Measurements from ENCODE around the gene SPATA33.
"Not testable (repeated sequence)": the region's sequence is repeated elsewhere in the genome, so short reads cannot be mapped to it uniquely, and the experiment has no call there.

Gene SPATA33

GRCh38 chr16:89629827-89630610 is 27.6 kb upstream of the SPATA33 start:
- no peak for DNase-seq

DNA sequence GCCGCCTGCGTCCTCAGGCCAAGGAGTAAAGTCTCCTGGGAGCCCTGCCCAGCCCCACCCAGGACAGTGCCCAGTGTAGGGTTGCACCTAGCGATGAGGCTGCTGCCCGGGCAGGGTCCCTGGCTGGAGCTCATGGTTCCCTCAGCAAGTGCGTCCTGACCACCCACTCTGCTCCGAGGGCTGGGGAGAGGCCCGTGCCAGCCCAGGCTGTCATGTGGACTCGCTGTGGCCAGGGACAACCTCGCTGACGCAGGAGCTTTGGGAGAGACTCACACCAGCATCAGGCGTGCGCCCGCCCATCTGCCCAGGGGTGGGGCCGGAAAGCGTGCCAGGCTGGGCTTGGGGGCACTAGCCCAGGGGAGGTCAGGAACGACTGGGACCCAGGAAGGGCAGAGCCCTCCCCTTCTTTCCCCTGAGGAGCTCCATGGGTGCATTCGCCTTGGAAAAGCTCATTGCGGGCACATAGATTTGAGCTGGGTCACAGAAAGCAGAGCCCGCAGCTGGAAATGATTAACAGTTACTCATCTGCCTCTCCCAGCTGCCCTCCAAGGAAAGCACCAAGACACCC is 24.5 kb upstream of the SPATA33 start:
- DNase-seq = no peak

DNA sequence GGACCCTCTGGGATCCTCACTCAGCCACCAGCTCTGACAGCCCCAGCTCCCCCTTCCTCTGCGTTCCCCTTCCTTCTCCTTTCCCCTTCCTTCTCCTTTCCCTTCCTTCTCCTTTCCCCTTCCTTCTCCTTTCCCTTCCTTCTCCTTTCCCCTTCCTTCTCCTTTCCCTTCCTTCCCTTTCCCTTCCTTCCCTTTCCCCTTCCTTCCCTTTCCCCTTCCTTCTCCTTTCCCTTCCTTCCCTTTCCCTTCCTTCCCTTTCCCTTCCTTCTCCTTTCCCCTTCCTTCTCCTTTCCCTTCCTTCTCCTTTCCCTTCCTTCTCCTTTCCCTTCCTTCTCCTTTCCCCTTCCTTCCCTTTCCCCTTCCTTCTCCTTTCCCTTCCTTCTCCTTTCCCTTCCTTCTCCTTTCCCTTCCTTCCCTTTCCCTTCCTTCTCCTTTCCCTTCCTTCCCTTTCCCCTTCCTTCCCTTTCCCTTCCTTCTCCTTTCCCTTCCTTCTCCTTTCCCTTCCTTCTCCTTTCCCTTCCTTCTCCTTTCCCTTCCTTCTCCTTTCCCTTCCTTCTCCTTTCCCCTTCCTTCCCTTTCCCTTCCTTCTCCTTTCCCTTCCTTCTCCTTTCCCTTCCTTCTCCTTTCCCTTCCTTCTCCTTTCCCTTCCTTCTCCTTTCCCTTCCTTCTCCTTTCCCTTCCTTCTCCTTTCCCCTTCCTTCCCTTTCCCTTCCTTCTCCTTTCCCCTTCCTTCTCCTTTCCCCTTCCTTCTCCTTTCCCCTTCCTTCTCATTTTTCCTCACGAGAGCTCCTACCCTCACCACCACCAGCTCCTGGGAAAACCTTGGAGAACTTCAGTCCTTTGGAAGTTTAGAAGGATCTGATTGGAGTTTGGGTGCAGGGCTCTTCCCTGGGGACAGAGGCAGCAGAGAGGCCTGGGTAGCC is 22.9 kb upstream of the SPATA33 start:
- DNase-seq = not testable (repeated sequence)

DNA sequence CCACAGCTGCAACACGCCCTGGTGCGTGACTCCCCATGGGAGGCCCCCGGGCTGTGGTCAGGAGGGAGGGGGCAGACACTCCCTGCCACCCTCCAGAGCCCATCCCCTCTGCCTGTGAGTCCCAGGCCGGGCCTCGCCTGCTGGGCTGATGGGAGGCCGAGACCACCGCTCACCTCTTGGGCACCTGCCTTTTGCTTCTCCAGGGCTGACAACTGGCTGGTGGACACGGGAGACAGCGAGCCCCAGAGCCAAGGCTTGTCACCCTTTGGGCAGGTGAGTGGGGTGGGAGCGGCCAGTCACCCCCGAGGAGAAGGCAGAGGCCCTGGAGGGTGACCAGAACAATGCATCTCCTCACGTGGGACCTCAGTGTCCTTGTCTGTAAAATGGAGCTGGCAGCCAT is 21.0 kb upstream of the SPATA33 start:
- DNase-seq = no peak

GRCh38 chr16:89637379-89637778 is 20.3 kb upstream of the SPATA33 start:
- DNase-seq = no peak

GRCh38 chr16:89638455-89638854 is 19.2 kb upstream of the SPATA33 start:
- no peak for DNase-seq

- DNase-seq = no peak
Measured at GRCh38 chr16:89639385-89639784, 18.3 kb upstream of the SPATA33 start.

DNA sequence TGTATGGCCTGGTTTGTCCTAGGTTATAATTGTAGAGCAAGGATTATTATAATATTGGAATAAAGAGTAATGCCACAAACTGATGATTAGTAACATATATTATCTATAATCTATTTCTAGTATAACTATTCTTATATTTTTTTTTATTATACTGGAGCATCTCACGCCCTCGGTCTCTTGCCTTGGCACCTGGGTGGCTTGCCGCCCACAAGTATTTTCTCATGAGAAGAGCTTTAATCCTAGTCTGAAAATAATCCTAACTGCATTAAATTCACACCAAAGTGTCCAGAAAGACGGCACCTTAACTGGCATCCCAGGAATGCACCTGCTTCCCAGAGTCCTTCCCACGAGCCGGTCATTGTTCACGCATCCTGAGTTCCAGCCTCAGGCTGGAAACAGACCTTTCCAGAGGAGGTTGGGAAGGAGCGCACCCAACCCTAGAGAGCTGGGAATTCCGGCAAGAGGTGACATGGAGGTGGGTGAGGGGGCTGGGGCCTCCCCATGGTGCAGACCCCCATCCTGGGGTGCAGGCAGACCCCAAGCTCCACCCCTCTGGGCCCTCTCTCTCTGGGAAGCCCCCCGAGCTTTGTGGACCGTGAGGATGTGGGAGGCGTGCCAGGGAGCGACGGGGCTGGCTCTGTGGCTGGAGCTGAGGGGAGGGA is 16.0 kb upstream of the SPATA33 start:
- DNase-seq = no peak

- DNase-seq = no peak
Measured at GRCh38 chr16:89642574-89642973, 15.1 kb upstream of the SPATA33 start.

DNA sequence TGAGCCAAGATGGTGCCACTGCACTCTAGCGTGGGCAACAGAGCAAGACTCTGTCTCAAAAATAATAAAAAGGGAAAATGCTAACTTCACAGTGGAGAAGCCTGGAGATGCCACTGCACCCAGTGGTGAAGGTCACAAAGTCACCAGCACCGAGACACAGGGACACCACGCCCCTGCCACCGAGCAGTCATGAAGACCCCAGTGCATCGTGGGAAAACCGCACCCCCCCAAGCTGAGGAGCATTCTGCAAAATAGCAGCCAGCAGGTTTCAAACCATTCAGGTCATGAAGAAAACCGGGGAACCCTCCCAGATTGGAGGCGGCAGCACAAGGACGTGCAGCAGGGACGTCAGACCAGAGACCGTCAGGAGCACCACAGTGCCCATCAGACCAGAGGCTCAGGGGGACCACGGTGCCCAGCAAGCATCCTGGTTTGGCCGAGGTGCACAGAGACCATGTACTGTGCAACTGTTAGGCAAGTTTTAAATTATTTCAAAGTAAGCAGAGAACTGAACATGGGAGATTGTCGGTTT is 13.8 kb upstream of the SPATA33 start:
- DNase-seq = no peak

GRCh38 chr16:89645122-89645521 is 12.5 kb upstream of the SPATA33 start:
- DNase-seq = no peak

GRCh38 chr16:89646270-89646669 is 11.4 kb upstream of the SPATA33 start:
- no peak for DNase-seq

DNA sequence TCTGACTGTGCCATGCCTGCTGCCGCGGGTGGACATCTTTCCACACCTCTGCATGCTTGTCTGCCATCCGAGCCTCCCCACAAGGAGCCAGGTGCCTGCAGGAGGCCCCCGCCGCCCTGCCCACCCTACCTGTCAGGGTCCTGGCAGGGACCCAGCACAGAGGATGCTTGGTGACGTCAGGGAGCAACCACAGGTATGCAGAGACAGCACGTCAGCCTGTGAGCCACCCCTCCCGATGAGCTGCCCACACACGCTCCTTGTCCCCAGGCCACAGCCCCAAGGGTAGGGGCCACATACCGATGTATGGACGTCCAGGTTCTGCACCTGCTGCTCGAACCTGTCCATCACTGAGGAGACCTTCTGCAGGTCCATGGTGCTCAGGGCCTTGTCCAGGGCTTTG is 10.7 kb upstream of the SPATA33 start:
- no peak for DNase-seq

DNA sequence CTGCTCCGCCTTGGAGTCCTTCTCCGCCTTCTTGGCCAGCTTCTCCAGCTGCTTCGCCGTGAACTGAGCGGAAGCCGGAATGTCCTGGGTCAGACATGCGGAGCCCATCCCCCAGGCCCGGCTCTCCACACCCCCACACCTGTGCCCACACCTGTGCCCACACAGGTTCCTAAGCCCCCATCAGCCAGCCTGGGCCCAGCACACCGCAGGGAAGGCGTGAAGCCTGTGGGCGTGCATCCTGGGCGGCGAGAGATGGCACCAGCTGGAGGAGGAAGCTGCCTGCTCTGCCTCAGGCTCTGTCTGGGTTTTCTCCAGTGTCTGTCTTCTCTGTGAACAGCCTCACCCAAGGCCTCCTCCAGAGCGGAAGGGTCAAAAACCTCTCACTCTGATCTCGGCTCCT is 6.1 kb upstream of the SPATA33 start:
- DNase-seq = no peak

DNA sequence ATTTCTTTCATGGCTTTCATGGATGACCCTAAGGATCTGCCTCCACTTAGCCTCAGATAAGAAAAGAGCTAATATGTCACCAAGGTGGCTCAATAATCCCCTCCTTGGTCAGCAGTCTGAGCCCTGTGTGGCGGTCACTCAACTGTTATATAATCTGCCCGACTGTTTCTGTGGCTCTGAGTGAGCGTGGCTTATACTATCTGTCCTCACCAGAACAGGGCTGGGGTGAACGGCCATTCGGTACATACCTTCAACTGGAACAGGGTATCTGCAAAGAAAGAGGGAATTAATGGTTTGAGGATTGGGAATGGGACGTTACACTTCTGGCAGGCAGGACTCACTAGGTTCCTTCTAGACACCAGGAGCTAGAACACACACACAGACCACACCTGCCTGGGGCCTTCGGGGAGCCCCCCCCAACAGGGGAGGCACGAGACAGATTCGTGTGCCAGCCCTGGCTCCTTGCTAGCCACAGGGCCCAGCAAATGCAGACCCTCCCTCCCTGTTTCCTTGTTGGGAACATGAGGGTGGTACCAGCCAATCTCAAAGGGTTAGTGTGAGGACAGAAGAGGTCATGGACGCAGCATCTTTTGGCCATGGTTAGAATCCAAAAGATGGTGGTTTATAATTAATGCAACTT is 3.9 kb upstream of the SPATA33 start:
- no peak for DNase-seq

GRCh38 chr16:89655062-89655643 is 2.5 kb upstream of the SPATA33 start:
- no peak for DNase-seq

DNA sequence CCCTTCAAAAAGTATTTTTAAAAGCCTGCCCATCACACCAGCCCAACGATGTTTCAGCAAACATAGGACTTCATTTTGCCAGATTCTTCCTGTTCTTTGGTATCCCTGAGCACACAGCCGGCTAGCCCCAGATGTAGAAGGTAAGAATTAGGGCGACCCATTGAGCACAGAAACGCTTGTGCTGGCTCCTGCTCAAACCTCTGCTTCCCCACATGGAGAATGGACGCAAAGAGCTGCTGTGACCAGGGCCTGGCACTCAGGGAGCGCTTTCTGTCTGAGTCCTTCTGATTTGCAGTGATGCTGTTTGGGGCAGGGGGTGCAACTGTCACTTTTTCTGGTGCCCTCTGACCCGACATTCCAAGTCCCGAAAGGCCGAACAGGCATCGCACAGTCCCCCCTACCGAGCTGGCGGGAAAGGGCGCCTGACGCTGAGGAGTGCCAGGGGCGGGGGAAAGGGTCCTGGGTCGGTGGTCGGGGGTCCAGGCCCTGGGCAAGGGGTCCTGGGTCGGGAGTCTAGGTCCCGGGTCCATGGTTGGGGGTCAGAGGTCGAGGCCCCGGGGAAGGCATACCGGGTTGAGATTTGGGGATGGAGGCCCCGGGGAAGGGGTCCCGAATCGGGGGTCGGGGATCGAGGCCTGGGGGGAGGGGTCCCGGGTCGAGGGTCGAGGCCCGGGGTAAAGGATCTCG is 1.1 kb upstream of the SPATA33 start:
- DNase-seq = no peak

DNA sequence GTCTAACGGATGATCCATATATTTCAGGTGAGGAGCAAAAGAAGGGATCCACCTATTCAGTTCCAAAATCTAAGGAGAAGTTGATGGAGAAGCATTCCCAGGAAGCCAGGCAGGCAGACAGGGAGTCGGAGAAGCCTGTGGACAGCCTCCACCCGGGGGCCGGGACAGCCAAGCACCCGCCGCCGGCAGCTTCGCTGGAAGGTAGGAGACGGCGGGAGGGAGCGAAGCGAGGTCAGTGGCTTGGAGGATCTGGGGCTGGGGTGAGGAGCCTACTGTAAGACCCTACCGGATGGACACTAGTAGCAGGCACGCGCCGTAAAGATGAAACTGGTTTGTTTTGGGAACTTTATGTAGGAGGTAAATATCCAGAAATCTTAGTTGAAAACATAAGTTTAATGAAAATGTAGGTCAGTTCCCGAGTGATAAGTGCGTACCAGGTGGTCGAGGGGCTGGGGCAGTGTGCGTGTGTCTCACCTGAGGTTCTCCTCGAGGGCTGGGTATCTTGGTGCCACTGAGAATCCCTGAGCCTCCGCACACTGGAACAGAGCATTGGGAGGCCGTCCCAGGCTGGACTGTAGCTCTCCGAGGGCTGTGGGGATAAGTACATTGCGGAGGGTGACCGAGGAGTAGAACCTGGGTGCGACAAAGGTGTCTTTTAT is 714 bp downstream of the SPATA33 start:
- DNase-seq = no peak

GRCh38 chr16:89660146-89660545 is 2.5 kb downstream of the SPATA33 start:
- no peak for DNase-seq

DNA sequence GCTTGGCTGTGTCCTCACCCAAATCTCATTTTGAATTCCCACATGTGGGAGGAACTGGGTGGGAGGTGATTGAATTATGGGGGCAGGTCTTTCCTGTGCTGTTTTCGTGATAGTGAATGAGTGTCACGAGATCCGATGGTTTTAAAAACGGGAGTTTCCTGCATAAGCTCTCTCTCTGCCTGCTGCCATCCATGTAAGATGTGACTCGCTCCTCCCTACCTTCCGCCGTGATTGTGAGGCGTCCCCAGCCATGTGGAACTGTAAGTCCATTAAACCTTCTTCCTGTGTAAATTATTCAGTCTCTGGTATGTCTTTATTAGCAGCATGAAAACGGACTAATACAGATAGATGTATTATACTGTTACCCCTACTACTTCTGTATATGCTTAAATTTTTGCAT is 3.6 kb downstream of the SPATA33 start:
- DNase-seq = no peak

DNA sequence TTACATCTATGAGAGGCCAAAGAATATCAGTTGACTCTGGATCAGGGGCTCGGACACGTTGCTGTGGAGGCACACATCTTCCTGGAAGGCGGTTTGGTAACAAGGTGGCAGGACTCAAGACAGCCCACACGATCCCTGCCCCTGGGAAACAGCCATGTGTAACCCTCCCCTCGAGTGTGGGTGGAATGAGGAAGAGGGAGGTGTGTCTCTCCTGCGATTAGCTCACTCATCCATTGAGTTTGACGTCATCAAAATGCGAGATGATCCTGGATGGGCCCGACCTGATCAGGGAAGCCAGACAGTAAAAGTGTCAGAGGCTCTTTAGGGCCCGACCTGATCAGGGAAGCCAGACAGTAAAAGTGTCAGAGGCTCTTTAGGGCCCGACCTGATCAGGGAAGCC is 6.6 kb downstream of the SPATA33 start:
- DNase-seq = not testable (repeated sequence)
